ENCODE data around the gene BBS9.

BBS9 gene

DNA sequence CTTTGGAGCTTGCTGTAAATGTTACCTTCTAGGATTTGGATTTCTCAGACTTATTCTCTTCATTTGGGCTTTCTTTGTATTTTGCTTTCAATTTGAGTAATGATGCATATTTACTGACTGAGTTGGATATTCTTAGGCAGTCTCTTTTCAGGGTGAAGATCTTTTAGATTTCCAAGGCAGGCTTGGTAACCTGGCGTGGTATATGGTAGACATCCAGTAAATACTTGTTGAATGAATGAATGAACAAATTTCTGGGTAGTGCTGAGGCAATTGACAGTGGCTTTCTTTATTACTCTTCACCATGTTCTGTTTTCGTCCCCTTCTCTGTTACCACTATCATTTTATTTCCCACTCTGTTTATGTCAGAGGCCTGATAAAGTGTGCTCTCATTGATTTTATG, 27.1 kb downstream of the BBS9 start:
- no peaks in the 10 kb centered on the region for H3K36me3 ChIP-seq (ENCODE audit: control insufficient read depth, insufficient read depth, low read length)
- H3K27me3 ChIP-seq (ENCODE audit: control insufficient read depth, insufficient read depth, low read length, poor library complexity, severe bottlenecking), result no peaks in the 10 kb centered on the region
- no peaks in the 10 kb centered on the region for H3K9me3 ChIP-seq (ENCODE audit: control insufficient read depth, low read length)
- no peaks in the 10 kb centered on the region for H3K4me1 ChIP-seq (ENCODE audit: control insufficient read depth, insufficient read depth, low read length)
- H3K4me3 ChIP-seq (ENCODE audit: insufficient read depth, low read depth, low read length), result no peak overlapping the region
- H3K27ac ChIP-seq (ENCODE audit: insufficient read depth, low read depth, low read length, poor library complexity, severe bottlenecking), result no peak overlapping the region
- 88 to 95% methylated on average over 1 to 2 of the region's 2 CpGs for WGBS, 2 experiments

DNA sequence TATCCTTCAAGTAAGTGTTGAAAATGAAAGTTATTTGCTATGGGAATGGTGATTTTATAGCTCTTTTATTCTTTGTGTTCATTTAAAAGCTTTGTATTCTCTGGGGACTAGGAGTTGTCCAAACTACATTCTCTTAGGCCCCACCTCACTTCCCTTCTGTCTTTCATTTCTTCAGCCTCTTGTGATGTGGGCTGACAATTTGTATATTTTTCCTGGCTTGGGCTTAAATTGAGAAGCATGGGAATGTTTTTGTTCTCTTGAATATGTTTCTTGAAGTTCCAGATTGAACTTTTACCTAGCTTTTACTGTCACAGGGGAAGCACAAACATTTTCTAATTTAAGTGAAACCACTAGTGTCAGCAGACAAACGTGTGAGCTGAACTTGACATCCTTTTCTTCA, 27.9 kb downstream of the BBS9 start:
- Histone ChIP-seq H3K4me3 (ENCODE audit: insufficient read depth, low read depth, low read length) (no peak overlapping the region), H3K9me3 (ENCODE audit: control insufficient read depth, low read length) (no peaks in the 10 kb centered on the region), H3K27me3 (ENCODE audit: control insufficient read depth, insufficient read depth, low read length, poor library complexity, severe bottlenecking) (no peaks in the 10 kb centered on the region), H3K36me3 (ENCODE audit: control insufficient read depth, insufficient read depth, low read length) (no peaks in the 10 kb centered on the region), H3K27ac (ENCODE audit: insufficient read depth, low read depth, low read length, poor library complexity, severe bottlenecking) (no peak overlapping the region), H3K4me1 (ENCODE audit: control insufficient read depth, insufficient read depth, low read length) (no peaks in the 10 kb centered on the region)
- 83 to 90% methylated on average over 1 of the region's 1 CpG for WGBS, 2 experiments

DNA sequence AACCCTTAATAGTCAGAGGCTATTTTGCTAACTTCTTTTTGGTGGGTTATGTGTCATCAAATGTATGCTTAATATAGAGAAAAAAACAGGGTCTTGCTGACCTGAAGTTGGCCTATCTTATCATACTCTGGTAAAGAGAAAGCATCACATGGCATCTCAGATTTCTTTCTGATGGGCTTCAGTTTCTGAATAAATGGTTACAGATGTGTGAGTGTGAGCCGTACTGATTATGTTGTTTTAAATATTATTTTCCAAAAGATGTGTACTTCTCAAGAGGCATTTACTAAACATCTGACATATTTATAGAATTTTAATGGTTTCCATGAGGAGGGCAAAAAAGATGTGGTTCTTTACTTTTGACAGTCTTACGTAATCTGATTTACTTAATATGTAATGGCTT, 28.4 kb downstream of the BBS9 start:
- WGBS, 2 experiments, result 46 to 100% methylated on average over 1 to 2 of the region's 2 CpGs
- Histone ChIP-seq H3K4me1 (ENCODE audit: control insufficient read depth, insufficient read depth, low read length) (no peaks in the 10 kb centered on the region), H3K36me3 (ENCODE audit: control insufficient read depth, insufficient read depth, low read length) (no peaks in the 10 kb centered on the region), H3K27me3 (ENCODE audit: control insufficient read depth, insufficient read depth, low read length, poor library complexity, severe bottlenecking) (no peaks in the 10 kb centered on the region), H3K27ac (ENCODE audit: insufficient read depth, low read depth, low read length, poor library complexity, severe bottlenecking) (no peak overlapping the region), H3K4me3 (ENCODE audit: insufficient read depth, low read depth, low read length) (no peak overlapping the region), H3K9me3 (ENCODE audit: control insufficient read depth, low read length) (no peaks in the 10 kb centered on the region)

DNA sequence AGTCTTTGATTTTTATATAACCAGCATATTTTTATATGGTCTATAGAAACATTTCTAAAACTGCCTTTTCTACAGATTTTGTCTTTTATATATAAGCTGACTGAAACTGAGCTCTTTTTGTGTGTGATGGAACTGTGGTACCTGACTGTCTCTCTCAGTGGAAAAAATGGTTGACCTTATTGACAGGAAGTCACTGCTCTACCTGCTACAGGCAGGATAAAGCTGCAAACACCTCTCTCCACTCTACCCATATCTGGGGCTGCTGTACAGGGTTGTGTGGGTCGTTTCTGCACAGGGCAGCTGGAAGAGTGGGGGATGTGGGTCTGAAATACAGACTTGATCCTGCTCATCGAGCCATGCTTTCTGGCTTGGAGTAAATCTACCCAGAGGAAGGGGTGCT, 48.5 kb downstream of the BBS9 start:
- Histone ChIP-seq H3K27ac (ENCODE audit: insufficient read depth, low read depth, low read length, poor library complexity, severe bottlenecking) (no peak overlapping the region), H3K4me1 (ENCODE audit: control insufficient read depth, insufficient read depth, low read length) (no peaks in the 10 kb centered on the region), H3K27me3 (ENCODE audit: control insufficient read depth, insufficient read depth, low read length, poor library complexity, severe bottlenecking) (no peaks in the 10 kb centered on the region), H3K36me3 (ENCODE audit: control insufficient read depth, insufficient read depth, low read length) (no peaks in the 10 kb centered on the region), H3K4me3 (ENCODE audit: insufficient read depth, low read depth, low read length) (no peak overlapping the region), H3K9me3 (ENCODE audit: control insufficient read depth, low read length) (no peaks in the 10 kb centered on the region)
- WGBS, 2 experiments, result 88 to 89% methylated on average over 2 of the region's 2 CpGs

DNA sequence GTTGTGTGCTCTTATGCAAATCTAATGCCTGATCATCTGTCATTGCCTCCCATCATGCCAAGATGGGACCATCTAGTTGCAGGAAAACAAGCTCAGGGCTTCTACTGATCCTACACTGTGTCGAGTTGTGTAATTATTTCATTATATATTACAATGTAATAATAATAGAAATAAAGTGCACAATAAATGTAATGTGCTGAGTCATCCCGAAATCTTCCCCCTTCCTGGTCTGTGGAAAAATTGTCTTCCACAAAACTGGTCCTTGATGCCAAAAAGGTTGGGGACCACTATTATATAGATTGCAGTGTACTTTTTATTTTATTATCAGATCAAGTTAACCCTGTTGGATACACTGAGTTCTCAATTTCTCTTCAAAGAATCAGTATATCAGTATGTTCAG, 50.2 kb downstream of the BBS9 start:
- Histone ChIP-seq H3K27ac (ENCODE audit: insufficient read depth, low read depth, low read length, poor library complexity, severe bottlenecking) (no peak overlapping the region), H3K36me3 (ENCODE audit: control insufficient read depth, insufficient read depth, low read length) (no peaks in the 10 kb centered on the region), H3K4me1 (ENCODE audit: control insufficient read depth, insufficient read depth, low read length) (no peaks in the 10 kb centered on the region), H3K4me3 (ENCODE audit: insufficient read depth, low read depth, low read length) (no peak overlapping the region), H3K27me3 (ENCODE audit: control insufficient read depth, insufficient read depth, low read length, poor library complexity, severe bottlenecking) (no peaks in the 10 kb centered on the region), H3K9me3 (ENCODE audit: control insufficient read depth, low read length) (no peaks in the 10 kb centered on the region)
- WGBS, 2 experiments, result 100% methylated on average over 1 of the region's 2 CpGs; no CpG with 5 or more reads in 1 of the 2 experiments

DNA sequence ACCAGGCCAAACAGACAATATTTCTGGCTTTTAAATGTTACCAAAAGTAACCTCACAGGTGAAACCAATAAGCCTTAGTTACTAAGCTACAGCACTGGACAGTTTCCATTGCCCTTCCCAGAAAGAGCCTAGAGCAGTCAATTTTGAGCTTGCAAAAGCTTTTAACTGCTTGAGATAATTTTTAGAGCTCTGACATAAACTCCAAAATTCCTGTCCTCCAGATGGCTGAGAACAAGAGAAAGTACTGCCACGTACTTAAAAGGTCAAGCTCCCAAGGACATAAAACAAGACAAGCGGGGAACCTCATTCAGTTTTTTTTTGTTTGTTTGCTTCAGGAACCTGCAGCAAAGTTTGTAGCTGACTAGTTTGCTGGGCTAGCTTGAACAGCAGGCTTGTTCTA, 54.1 kb downstream of the BBS9 start:
- H3K36me3 ChIP-seq (ENCODE audit: control insufficient read depth, insufficient read depth, low read length), result no peaks in the 10 kb centered on the region
- no peak overlapping the region for H3K4me3 ChIP-seq (ENCODE audit: insufficient read depth, low read depth, low read length)
- WGBS, 2 experiments, result 75 to 92% methylated on average over 2 of the region's 2 CpGs
- no peak overlapping the region for H3K27ac ChIP-seq (ENCODE audit: insufficient read depth, low read depth, low read length, poor library complexity, severe bottlenecking)
- no peaks in the 10 kb centered on the region for H3K4me1 ChIP-seq (ENCODE audit: control insufficient read depth, insufficient read depth, low read length)
- H3K9me3 ChIP-seq (ENCODE audit: control insufficient read depth, low read length), result no peaks in the 10 kb centered on the region
- H3K27me3 ChIP-seq (ENCODE audit: control insufficient read depth, insufficient read depth, low read length, poor library complexity, severe bottlenecking), result no peaks in the 10 kb centered on the region

DNA sequence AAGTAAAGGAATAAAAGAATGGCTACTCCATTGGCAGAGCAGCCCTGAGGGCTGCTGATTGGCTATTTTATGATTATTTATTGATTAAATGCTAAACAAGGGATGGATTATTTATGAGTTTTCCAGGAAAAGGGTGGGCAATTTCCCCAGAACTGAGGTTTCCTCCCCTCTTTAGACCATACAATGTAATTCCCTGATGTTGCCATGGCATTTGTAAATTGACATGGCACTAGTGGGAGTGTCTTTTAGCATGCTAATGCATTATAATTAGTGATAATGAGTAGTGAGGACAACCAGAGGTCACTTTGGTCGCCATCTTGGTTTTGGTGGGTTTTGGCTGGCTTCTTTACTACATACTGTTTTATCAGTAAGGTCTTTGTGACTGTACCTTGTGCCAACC, 55.5 kb downstream of the BBS9 start:
- Histone ChIP-seq H3K4me1 (ENCODE audit: control insufficient read depth, insufficient read depth, low read length) (no peaks in the 10 kb centered on the region), H3K27me3 (ENCODE audit: control insufficient read depth, insufficient read depth, low read length, poor library complexity, severe bottlenecking) (no peaks in the 10 kb centered on the region), H3K9me3 (ENCODE audit: control insufficient read depth, low read length) (no peaks in the 10 kb centered on the region), H3K36me3 (ENCODE audit: control insufficient read depth, insufficient read depth, low read length) (no peaks in the 10 kb centered on the region), H3K27ac (ENCODE audit: insufficient read depth, low read depth, low read length, poor library complexity, severe bottlenecking) (no peak overlapping the region), H3K4me3 (ENCODE audit: insufficient read depth, low read depth, low read length) (no peak overlapping the region)
- 89 to 96% methylated on average over 1 of the region's 1 CpG for WGBS, 2 experiments

DNA sequence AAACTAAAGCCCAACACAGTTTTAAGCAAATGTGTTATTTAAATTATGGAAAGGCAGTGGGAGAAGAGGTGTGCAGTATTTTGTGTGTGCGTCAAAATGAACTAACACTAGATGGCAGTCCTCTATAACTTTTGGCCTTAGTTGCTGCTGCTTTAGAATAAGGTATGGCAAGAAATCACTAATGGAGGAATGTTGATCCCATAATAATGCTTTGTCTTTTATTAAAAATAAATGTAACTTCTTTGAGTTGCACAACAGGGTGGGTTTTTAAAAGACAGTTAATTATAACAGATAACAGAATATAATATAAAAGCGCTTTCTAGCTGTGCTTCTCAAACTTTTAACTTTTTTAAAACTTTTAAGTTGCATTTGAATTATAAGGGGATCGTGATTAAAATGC, 56.4 kb downstream of the BBS9 start:
- Histone ChIP-seq H3K27ac (ENCODE audit: insufficient read depth, low read depth, low read length, poor library complexity, severe bottlenecking) (no peak overlapping the region), H3K9me3 (ENCODE audit: control insufficient read depth, low read length) (no peaks in the 10 kb centered on the region), H3K27me3 (ENCODE audit: control insufficient read depth, insufficient read depth, low read length, poor library complexity, severe bottlenecking) (no peaks in the 10 kb centered on the region), H3K4me3 (ENCODE audit: insufficient read depth, low read depth, low read length) (no peak overlapping the region), H3K4me1 (ENCODE audit: control insufficient read depth, insufficient read depth, low read length) (no peaks in the 10 kb centered on the region), H3K36me3 (ENCODE audit: control insufficient read depth, insufficient read depth, low read length) (no peaks in the 10 kb centered on the region)
- 49 to 65% methylated on average over 2 to 3 of the region's 3 CpGs for WGBS, 2 experiments

DNA sequence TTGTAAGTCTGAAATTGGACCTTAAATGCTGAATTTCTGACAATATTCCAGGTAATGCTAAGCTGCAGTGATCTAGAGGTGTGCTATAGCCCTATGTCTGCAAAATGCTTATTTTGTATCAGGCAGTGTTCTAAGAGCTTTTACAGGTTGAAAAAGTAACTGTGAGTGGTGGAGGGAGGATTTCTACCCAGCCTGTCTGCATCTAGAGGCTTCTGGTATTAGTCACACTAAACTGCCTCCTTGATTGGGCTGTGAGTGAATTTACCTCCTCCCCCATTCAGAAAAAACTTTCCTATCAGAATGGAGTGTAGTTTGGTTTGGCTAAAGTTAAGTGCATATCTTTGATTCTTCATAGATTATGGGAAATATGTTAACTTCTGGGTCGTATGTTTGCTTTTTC, 56.8 kb downstream of the BBS9 start:
- H3K36me3 ChIP-seq (ENCODE audit: control insufficient read depth, insufficient read depth, low read length), result no peaks in the 10 kb centered on the region
- H3K9me3 ChIP-seq (ENCODE audit: control insufficient read depth, low read length), result no peaks in the 10 kb centered on the region
- no peaks in the 10 kb centered on the region for H3K27me3 ChIP-seq (ENCODE audit: control insufficient read depth, insufficient read depth, low read length, poor library complexity, severe bottlenecking)
- H3K27ac ChIP-seq (ENCODE audit: insufficient read depth, low read depth, low read length, poor library complexity, severe bottlenecking), result no peak overlapping the region
- H3K4me1 ChIP-seq (ENCODE audit: control insufficient read depth, insufficient read depth, low read length), result no peaks in the 10 kb centered on the region
- 88% methylated on average over 1 of the region's 1 CpG; no CpG with 5 or more reads in 1 of the 2 experiments for WGBS, 2 experiments
- H3K4me3 ChIP-seq (ENCODE audit: insufficient read depth, low read depth, low read length), result no peak overlapping the region

DNA sequence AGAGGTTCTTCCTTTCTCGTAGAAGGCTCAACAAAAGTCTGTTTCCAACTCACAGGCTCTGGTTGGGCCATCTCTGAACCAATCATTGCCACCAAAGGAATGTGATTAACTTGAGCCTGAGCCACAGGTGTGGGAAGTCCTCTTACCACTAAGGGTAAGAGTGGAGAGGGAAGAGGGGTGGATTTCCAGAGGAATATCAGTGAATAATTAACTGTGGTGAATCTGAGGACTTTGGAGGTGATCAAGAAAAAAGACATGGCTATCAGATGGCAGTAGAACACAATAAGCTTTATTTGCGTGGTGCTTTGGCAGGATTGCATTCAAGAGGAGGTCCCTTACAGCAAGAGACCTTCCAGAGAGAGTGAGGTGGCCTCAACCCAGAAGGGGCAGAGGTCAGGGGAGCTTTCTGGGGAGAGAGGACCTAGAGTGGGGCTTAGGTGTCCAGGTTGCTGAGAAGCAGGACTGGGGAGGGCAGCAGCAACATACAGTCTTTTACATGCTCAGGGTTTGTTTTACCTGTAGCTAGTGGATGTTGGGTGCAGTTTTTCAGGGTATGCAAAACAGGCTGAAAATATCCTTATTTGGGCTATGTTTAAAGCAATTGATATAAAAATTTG, 61.4 kb downstream of the BBS9 start:
- no peaks in the 10 kb centered on the region for H3K4me1 ChIP-seq (ENCODE audit: control insufficient read depth, insufficient read depth, low read length)
- H3K27ac ChIP-seq (ENCODE audit: insufficient read depth, low read depth, low read length, poor library complexity, severe bottlenecking), result no peak overlapping the region
- H3K27me3 ChIP-seq (ENCODE audit: control insufficient read depth, insufficient read depth, low read length, poor library complexity, severe bottlenecking), result no peaks in the 10 kb centered on the region
- no peaks in the 10 kb centered on the region for H3K36me3 ChIP-seq (ENCODE audit: control insufficient read depth, insufficient read depth, low read length)
- H3K9me3 ChIP-seq (ENCODE audit: control insufficient read depth, low read length), result no peaks in the 10 kb centered on the region
- no peak overlapping the region for H3K4me3 ChIP-seq (ENCODE audit: insufficient read depth, low read depth, low read length)
- WGBS, 2 experiments, result 90 to 92% methylated on average over 2 of the region's 2 CpGs

DNA sequence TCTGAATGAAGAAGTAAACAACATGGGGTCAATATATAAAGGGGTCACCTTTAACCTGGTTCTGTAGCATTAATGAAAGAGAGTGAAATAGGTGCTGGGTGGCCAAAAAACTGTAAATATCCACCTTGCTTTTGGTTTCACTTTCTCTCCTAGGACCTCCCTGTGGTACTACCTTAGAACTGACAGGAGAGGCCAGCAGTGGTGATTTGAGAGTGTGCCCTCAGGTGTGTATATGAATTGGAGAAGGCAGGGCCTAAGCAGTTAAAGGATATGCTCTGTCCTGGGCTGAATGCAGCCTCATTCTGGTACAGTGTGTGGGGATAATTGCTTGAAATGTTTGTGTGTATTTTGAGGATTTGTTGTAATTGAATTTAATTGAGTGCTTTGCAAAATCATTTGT, 62.0 kb downstream of the BBS9 start:
- H3K36me3 ChIP-seq (ENCODE audit: control insufficient read depth, insufficient read depth, low read length), result no peaks in the 10 kb centered on the region
- no peak overlapping the region for H3K27ac ChIP-seq (ENCODE audit: insufficient read depth, low read depth, low read length, poor library complexity, severe bottlenecking)

More for the DNA sequence above, 62.0 kb downstream of the BBS9 start:
- H3K4me3 ChIP-seq (ENCODE audit: insufficient read depth, low read depth, low read length), result no peak overlapping the region
- no peaks in the 10 kb centered on the region for H3K9me3 ChIP-seq (ENCODE audit: control insufficient read depth, low read length)
- no peaks in the 10 kb centered on the region for H3K4me1 ChIP-seq (ENCODE audit: control insufficient read depth, insufficient read depth, low read length)
- H3K27me3 ChIP-seq (ENCODE audit: control insufficient read depth, insufficient read depth, low read length, poor library complexity, severe bottlenecking), result no peaks in the 10 kb centered on the region

Measured in ectodermal cell (in vitro differentiated cells).